ENCODE data around the gene PPM1L. TPM values are rescaled to one million over a fixed set of nuclear protein-coding genes. Genes with fewer than 3 reads are reported as not detected.

The PPM1L gene
- total RNA-seq, 1 donor from 2014 or later = 12.2 TPM

GRCh38 chr3:161038725-161039124, 282.7 kb downstream of the PPM1L start:
- no peak overlapping the region for H3K27ac Mint-ChIP-seq (ENCODE audit: unreplicated experiment)
- no peak overlapping the region for H3K4me3 Mint-ChIP-seq (ENCODE audit: unreplicated experiment)
- H3K27me3 Mint-ChIP-seq (ENCODE audit: unreplicated experiment) = no peaks in the 10 kb centered on the region
- DNase-seq (ENCODE audit: low spot score) = no peak
- no peaks in the 10 kb centered on the region for H3K9me3 Mint-ChIP-seq (ENCODE audit: unreplicated experiment)
- H3K36me3 Mint-ChIP-seq (ENCODE audit: low read depth, unreplicated experiment) = no peaks in the 10 kb centered on the region
- H3K4me1 Mint-ChIP-seq (ENCODE audit: unreplicated experiment) = peaks cover 12% of the 10 kb centered on the region
- TF ChIP-seq CTCF (IDR thresholded peaks at IDR 0.05; ENCODE audit: unreplicated experiment) = no peak

- Mint-ChIP-seq H3K27ac (ENCODE audit: unreplicated experiment) (no peak overlapping the region), H3K27me3 (ENCODE audit: unreplicated experiment) (no peaks in the 10 kb centered on the region), H3K4me1 (ENCODE audit: unreplicated experiment) (no peaks in the 10 kb centered on the region), H3K9me3 (ENCODE audit: unreplicated experiment) (no peaks in the 10 kb centered on the region), H3K36me3 (ENCODE audit: low read depth, unreplicated experiment) (no peaks in the 10 kb centered on the region), H3K4me3 (ENCODE audit: unreplicated experiment) (no peak overlapping the region)
- no peak for TF ChIP-seq CTCF (IDR thresholded peaks at IDR 0.05; ENCODE audit: unreplicated experiment)
- no peak for DNase-seq (ENCODE audit: low spot score)
Measured at GRCh38 chr3:161042023-161042501, 286.0 kb downstream of the PPM1L start.

- Mint-ChIP-seq H3K27me3 (ENCODE audit: unreplicated experiment) (peaks cover 2% of the 10 kb centered on the region), H3K27ac (ENCODE audit: unreplicated experiment) (no peak overlapping the region), H3K9me3 (ENCODE audit: unreplicated experiment) (no peaks in the 10 kb centered on the region), H3K4me1 (ENCODE audit: unreplicated experiment) (no peaks in the 10 kb centered on the region), H3K36me3 (ENCODE audit: low read depth, unreplicated experiment) (no peaks in the 10 kb centered on the region), H3K4me3 (ENCODE audit: unreplicated experiment) (no peak overlapping the region)
- DNase-seq (ENCODE audit: low spot score) = no peak
- no peak for TF ChIP-seq CTCF (IDR thresholded peaks at IDR 0.05; ENCODE audit: unreplicated experiment)
Measured at GRCh38 chr3:161043336-161044035, 287.5 kb downstream of the PPM1L start.

- Mint-ChIP-seq H3K9me3 (ENCODE audit: unreplicated experiment) (no peaks in the 10 kb centered on the region), H3K36me3 (ENCODE audit: low read depth, unreplicated experiment) (no peaks in the 10 kb centered on the region), H3K27me3 (ENCODE audit: unreplicated experiment) (peaks cover 4% of the 10 kb centered on the region), H3K27ac (ENCODE audit: unreplicated experiment) (no peak overlapping the region), H3K4me3 (ENCODE audit: unreplicated experiment) (no peak overlapping the region), H3K4me1 (ENCODE audit: unreplicated experiment) (peaks cover 13% of the 10 kb centered on the region)
- DNase-seq (ENCODE audit: low spot score) = no peak
- TF ChIP-seq CTCF (IDR thresholded peaks at IDR 0.05; ENCODE audit: unreplicated experiment) = no peak
Measured at GRCh38 chr3:161049683-161050248, 293.7 kb downstream of the PPM1L start.

GRCh38 chr3:161050935-161051334, 294.9 kb downstream of the PPM1L start:
- H3K4me1 Mint-ChIP-seq (ENCODE audit: unreplicated experiment) = peaks cover 13% of the 10 kb centered on the region
- H3K4me3 Mint-ChIP-seq (ENCODE audit: unreplicated experiment) = no peak overlapping the region
- no peak for TF ChIP-seq CTCF (IDR thresholded peaks at IDR 0.05; ENCODE audit: unreplicated experiment)
- no peak for DNase-seq (ENCODE audit: low spot score)
- H3K27ac Mint-ChIP-seq (ENCODE audit: unreplicated experiment) = no peak overlapping the region
- no peaks in the 10 kb centered on the region for H3K36me3 Mint-ChIP-seq (ENCODE audit: low read depth, unreplicated experiment)
- no peaks in the 10 kb centered on the region for H3K9me3 Mint-ChIP-seq (ENCODE audit: unreplicated experiment)
- peaks cover 4% of the 10 kb centered on the region for H3K27me3 Mint-ChIP-seq (ENCODE audit: unreplicated experiment)

Measured in endothelial cell (in vitro differentiated cells).